ENCODE data around the gene CBR3. TPM values are rescaled to one million over a fixed set of nuclear protein-coding genes. Genes with fewer than 3 reads are reported as not detected.

The CBR3 gene
- total RNA-seq, 4 donors from 2014 or later, result 2.7 to 5.1 (median 3.2) TPM; not detected in 1

DNA sequence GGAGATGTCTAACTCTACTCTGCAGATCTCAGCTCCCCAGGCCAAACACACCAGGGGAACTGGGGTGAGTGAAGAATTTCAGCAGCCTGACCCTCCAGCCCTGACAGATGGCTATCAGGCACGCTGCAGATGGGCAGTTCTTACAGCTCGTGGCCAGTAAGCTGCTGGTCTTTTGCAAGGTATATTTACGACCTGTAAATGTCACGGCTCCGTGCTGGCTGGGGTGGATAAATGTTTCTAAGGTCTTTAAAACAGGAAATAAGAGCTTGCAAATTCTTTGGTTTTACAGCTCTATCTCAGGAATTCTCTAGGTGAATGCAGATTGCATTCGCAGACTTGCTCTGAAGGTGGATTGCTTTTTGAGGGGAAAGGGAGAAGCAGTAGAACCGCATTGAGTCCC, 31.8 kb downstream of the CBR3 start:
- no peaks in the 10 kb centered on the region for H3K27me3 ChIP-seq
- no peak overlapping the region for H3K27ac ChIP-seq
- peaks cover 0 to 8% (median 0%) of the 10 kb centered on the region in 4 donors for H3K4me1 ChIP-seq
- no peaks in the 10 kb centered on the region for H3K9me3 ChIP-seq
- H3K4me3 ChIP-seq, result no peak overlapping the region
- DNase-seq, result no peak
- TF ChIP-seq, protein P1, sequence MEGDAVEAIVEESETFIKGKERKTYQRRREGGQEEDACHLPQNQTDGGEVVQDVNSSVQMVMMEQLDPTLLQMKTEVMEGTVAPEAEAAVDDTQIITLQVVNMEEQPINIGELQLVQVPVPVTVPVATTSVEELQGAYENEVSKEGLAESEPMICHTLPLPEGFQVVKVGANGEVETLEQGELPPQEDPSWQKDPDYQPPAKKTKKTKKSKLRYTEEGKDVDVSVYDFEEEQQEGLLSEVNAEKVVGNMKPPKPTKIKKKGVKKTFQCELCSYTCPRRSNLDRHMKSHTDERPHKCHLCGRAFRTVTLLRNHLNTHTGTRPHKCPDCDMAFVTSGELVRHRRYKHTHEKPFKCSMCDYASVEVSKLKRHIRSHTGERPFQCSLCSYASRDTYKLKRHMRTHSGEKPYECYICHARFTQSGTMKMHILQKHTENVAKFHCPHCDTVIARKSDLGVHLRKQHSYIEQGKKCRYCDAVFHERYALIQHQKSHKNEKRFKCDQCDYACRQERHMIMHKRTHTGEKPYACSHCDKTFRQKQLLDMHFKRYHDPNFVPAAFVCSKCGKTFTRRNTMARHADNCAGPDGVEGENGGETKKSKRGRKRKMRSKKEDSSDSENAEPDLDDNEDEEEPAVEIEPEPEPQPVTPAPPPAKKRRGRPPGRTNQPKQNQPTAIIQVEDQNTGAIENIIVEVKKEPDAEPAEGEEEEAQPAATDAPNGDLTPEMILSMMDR (IDR thresholded peaks at IDR 0.05), result no peak
- no peak for TF ChIP-seq POLR2A (IDR thresholded peaks at IDR 0.05)
- peaks cover 0 to 33% (median 0%) of the 10 kb centered on the region in 3 donors for H3K36me3 ChIP-seq

DNA sequence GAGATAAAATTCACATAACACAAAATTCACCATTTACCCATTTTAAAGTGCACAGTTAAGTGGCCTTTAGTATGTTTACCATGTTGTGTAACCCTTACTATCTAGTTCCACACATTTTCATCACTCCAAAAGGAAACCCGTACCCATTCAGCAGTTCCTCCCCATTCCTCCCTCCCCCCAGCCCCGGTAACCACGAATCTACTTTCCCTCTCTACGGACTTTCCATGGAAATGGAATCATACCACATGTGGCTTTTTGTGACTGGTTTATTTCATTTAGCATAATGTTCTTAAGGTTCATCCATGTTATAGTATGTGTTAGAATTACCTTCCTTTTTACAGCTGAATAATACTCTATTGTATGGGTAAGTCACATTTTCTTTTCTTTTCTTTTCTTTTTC, 32.7 kb downstream of the CBR3 start:
- DNase-seq, result no peak

DNA sequence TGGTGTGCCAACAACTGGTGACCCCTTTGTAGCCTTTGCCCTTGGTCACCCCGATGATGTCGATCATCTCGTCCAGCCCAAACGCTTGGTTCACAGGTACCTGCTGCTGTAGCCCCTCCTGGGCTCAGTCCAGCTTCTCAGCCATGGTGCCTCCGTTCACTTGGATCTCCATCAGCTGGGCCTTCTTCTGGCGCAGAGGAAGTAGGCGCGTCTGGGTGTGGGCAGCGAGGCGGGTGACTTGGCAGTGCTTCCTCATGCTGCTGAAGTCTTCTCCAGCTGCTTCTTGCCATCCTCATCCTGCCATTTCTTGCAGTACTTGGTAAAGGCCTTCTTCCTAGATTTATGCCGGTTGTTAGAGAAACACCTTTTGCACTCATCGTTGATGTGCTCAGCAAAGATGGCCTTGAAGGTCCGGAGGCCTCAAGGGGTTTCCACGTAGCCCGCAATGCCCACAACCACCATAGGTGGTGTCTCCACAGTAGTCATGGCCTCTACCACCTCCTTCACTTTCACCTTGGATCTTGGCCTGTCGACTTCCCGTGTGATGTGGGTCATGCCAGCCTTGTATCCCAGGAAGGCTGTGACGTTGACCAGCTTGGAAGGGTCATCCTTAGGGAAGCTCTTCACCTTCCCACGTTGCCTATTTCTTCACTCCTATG, 34.7 kb downstream of the CBR3 start:
- Histone ChIP-seq H3K36me3 (peaks cover 0 to 33% (median 0%) of the 10 kb centered on the region in 3 donors), H3K27me3 (no peaks in the 10 kb centered on the region), H3K4me3 (no peak overlapping the region), H3K27ac (no peak overlapping the region), H3K9me3 (no peaks in the 10 kb centered on the region), H3K4me1 (peaks cover 0 to under 1% (median 0%) of the 10 kb centered on the region in 4 donors)
- no peak for DNase-seq
- TF ChIP-seq, protein P1 (IDR thresholded peaks at IDR 0.05), result no peak
- no peak for TF ChIP-seq POLR2A (IDR thresholded peaks at IDR 0.05)

More for the DNA sequence above, 32.7 kb downstream of the CBR3 start:
- TF ChIP-seq, protein P1 (IDR thresholded peaks at IDR 0.05), result no peak
- TF ChIP-seq POLR2A (IDR thresholded peaks at IDR 0.05), result no peak
- H3K9me3 ChIP-seq, result no peaks in the 10 kb centered on the region
- H3K36me3 ChIP-seq, result peaks cover 0 to 33% (median 0%) of the 10 kb centered on the region in 3 donors
- no peak overlapping the region for H3K4me3 ChIP-seq
- H3K27me3 ChIP-seq, result no peaks in the 10 kb centered on the region
- H3K27ac ChIP-seq, result no peak overlapping the region
- H3K4me1 ChIP-seq, result peaks cover 0 to 8% (median 0%) of the 10 kb centered on the region in 4 donors

DNA sequence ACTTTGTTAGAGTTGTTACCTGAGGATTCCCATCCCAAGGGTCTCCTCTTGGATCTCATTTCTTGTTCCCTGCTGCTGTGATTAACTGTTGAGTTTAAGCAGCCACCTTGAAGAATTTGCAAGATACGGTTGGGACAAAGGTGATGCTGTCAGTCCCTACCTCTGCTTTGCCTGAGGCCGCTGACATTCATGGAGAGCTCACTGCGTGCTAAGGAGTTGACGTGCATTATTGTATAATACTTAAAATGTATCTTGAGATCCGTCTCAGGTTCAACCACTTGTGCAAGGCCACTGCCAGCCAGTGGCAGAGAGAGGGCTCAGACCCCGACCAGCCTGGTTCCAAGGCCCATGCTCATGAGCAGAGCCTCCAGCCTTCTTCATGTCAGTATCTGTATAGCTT, 35.9 kb downstream of the CBR3 start:
- H3K27me3 ChIP-seq, result no peaks in the 10 kb centered on the region
- TF ChIP-seq, protein P1 (IDR thresholded peaks at IDR 0.05), result no peak
- TF ChIP-seq POLR2A (IDR thresholded peaks at IDR 0.05), result no peak
- no peaks in the 10 kb centered on the region for H3K9me3 ChIP-seq
- H3K27ac ChIP-seq, result no peak overlapping the region
- H3K4me3 ChIP-seq, result no peak overlapping the region
- no peaks in the 10 kb centered on the region for H3K4me1 ChIP-seq
- peaks cover 0 to 29% (median 0%) of the 10 kb centered on the region in 3 donors for H3K36me3 ChIP-seq
- no peak for DNase-seq

DNA sequence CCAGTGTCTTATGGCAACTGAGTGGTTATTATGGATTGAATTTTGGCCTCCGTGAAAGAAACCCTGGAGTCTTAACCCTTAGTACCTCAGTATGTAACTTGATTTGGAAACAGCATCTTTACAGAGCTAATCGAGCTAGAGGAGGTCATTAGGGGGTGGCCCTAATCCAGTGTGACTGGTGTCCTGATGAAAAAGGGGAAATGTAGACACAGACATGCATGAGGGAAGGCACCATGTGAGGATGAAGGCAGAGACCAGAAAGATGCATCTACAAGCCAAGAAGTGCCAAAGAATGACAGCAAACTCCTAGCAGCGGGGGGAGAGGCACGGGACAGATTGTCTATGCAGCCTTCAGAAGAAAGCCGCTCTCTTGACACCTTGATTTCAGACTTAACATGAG, 36.5 kb downstream of the CBR3 start:
- DNase-seq, result no peak
- Histone ChIP-seq H3K27me3 (no peaks in the 10 kb centered on the region), H3K4me1 (no peaks in the 10 kb centered on the region), H3K27ac (no peak overlapping the region), H3K9me3 (no peaks in the 10 kb centered on the region), H3K36me3 (peaks cover 0 to 24% (median 0%) of the 10 kb centered on the region in 3 donors), H3K4me3 (no peak overlapping the region)
- TF ChIP-seq, protein P1 (IDR thresholded peaks at IDR 0.05), result no peak
- TF ChIP-seq POLR2A (IDR thresholded peaks at IDR 0.05), result no peak
